Caki2 (cell line): ENCODE results near the gene RNF145. TPM values are rescaled to one million over a fixed set of nuclear protein-coding genes. Genes with fewer than 3 reads are reported as not detected.

Experiments used
- DNase-seq: peaks from one replicate; pipeline ENCODE4 v3.0.0-alpha.2; 2015; ENCODE audit warnings: low read depth
- in situ Hi-C: cut with HindIII; loops from 2 replicates; pipeline ENCODE4 v1.10.0; 2016; ENCODE audit warnings: low sequenced_read_pairs, low pct_unique_long_range_greater_than_20kb, mixed read lengths
- total RNA-seq: library from RNA; depleted of rRNA; stranded (reverse); fragments of >200 nt; shearing (Covaris generic); gene quantifications from 2 replicates; pipeline ENCODE4 v1.2.3, GENCODE V29; 2014; ENCODE audit warnings: low replicate concordance

RNF145 gene
- total RNA-seq, 1 experiment from 2014 or later = 44.7 TPM

- in situ Hi-C loops = no loop called here
- no peak for DNase-seq
Measured at GRCh38 chr5:159203351-159203750, 6.0 kb downstream of the RNF145 start.

GRCh38 chr5:159202151-159202550, 7.2 kb downstream of the RNF145 start:
- DNase-seq = no peak
- in situ Hi-C loops = no loop called here

DNA sequence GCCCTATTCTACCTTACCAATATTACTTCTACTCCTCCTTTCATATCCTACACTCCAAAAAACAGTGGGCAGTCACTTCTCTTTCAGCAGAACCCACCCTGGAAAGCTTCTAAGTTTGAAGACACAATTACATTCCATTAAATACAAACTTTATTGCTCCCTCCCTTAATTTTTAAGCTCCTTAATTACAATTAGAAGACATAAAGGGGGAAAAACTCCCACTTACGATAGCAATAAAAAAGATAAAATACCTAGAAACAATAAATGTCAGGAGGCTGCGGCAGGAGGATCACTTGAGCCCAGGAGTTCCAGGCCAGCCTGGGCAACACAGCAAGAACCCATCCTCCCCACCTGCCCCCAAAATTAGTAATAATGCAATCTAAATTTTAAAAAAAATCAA, 9.6 kb downstream of the RNF145 start:
- in situ Hi-C loops = no loop called here
- DNase-seq = no peak

DNA sequence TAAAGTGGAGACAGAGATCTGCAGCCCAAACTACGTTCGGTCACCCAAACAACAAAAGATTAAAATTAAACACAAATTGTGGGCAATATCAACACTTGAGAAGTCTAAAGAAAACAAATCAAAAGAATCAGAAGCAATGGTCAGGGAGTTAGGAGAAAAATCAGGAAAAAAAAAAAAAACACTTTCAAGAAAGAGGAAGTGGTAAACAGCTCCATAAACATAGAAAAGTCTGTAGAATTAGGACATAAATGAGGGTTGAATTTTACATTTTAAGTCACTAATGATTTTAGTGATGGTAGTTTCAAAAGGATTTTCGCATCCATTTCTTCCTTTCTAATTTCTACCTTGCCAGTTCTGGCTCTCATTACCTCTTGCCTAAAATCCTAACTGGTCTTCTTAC, 10.1 kb downstream of the RNF145 start:
- no peak for DNase-seq
- in situ Hi-C loops = no loop called here

DNA sequence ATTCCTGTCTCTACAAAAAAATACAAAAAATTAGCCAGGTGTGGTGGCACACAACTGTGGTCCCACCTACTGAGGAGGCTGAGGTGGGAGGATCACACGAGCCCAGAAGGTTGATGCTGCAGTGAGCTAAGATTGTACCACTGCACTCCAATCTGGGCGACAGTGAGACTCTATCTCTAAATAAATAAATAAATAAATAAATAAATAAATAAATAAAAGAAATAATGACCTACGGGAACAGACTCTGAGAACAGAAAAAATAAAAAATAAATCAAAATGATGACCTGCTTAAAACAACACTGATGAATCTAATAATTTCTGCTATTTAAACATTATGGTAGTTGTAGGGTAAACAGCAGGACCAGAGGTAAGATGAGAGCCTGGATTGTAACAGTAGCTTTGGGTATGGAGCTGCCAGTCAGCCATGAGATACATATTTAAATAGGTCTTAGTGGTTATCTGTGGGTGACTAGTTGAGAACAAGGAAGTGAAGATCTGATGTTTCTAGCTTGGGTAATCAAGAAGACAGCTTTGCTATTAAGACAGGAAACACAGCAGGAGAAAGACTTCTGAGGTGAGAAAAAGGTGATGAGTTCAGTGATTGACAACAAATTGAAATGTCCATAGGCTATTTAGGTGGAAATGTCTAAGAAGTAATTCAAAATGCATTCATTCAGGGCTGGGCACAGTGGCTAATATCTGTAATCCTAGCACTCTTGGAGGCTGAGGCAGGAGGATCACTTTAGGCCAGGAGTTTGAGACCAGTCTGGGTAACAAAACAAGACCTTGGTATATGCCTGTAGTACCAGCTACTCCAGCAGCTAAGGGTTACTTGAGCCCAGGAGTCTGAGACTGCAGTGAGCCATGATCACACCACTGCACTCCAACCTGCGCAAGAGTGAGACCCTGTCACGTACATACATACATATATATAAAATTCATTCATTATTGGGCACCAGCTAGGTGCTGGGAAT, 11.0 kb downstream of the RNF145 start:
- in situ Hi-C loops = no loop called here

DNA sequence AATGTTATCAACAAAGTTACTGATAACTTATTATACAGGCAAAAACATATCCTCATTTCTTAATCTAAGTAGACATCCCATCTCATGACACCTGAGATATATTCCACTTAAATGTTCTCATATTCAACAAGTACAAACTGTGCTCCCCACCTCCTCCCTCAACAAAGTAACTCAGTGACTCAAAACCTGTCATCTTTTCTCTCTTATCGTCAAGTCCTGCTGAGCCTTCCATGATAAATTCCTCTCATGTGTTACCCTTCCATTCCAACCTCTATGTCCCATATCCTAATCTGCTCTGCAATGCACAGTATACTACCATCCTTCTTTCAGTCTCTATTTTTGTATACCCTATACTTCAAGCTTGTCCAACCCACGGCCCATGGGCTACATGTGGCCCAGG, 13.6 kb downstream of the RNF145 start:
- in situ Hi-C loops = no loop called here
- no peak for DNase-seq

More for the DNA sequence above, 11.0 kb downstream of the RNF145 start:
- DNase-seq = no peak

- in situ Hi-C loops = no loop called here
- no peak for DNase-seq
Measured at GRCh38 chr5:159190170-159190569, 19.2 kb downstream of the RNF145 start.

DNA sequence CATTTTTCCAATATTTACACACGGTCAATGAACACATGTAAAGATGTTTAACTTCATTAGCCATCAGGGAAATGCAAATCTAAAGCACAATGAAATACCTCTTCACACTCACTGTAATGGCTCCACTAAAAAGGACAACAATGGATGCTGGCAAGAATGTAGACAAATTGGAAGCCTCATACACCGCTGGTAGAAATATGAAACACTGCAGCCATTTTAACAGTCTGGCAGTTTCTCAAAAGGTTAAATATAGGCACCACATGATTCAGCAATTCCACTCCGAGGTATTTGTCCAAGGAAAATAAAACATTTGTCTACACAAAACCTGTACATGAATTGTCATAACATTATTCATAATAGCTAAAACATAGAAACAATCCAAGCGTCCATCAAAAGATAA, 20.0 kb downstream of the RNF145 start:
- no peak for DNase-seq
- in situ Hi-C loops = no loop called here

DNA sequence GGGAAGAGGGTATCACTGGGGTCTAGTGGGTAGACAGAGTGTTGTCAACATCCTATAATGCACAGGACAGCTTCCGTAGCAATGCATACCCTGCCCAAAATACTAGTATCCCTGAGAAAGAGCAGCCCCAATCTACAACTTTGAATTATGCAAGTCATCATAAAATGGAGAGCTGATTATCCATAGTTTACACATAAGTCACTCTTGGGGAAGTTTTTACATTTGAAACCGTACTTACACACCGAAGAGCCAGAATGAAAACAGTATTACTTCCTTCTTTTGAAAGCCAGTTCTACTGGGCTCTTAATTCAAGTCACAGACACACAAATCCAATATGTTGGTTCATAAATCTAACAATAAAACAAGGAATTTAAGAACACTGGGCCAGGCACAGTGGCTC, 21.6 kb downstream of the RNF145 start:
- no peak for DNase-seq
- in situ Hi-C loops = no loop called here

DNA sequence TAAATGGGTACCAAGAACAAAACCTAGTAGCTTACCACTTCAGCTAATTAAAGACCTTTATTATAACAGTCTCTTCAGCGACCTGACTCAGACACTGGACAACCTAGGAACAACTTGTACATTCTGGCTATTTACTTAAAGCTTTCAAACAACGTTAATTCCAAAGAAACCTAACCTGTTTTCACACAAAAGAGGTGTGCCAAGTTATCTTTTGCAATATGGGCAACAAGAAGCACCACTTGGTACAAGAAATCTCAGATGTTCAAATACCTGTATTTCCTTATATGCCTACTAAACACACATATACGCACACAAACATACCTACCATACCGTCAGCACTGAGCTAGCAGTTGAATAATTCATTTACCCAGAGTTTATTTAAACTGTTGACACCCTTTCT, 23.0 kb downstream of the RNF145 start:
- in situ Hi-C loops = no loop called here
- DNase-seq = no peak

DNA sequence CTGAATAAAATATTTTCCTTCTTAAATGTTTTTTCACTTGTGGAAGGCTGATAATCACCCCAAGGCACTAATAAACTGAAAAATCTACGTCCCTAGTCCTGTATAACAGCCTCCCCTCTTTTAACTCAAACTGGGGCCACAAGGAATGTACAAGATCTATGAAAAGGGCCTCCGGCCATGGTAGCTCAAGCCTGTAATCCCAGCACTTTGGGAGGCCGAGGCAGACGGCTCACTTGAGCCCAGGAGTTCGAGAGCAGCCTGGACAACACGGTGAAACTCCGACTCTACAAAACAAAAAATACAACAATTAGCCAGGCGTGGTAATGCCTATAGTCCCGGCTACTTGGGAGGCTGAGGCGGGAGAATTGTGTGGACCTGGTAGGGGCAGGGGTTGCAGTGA, 23.6 kb downstream of the RNF145 start:
- in situ Hi-C loops = no loop called here
- no peak for DNase-seq

DNA sequence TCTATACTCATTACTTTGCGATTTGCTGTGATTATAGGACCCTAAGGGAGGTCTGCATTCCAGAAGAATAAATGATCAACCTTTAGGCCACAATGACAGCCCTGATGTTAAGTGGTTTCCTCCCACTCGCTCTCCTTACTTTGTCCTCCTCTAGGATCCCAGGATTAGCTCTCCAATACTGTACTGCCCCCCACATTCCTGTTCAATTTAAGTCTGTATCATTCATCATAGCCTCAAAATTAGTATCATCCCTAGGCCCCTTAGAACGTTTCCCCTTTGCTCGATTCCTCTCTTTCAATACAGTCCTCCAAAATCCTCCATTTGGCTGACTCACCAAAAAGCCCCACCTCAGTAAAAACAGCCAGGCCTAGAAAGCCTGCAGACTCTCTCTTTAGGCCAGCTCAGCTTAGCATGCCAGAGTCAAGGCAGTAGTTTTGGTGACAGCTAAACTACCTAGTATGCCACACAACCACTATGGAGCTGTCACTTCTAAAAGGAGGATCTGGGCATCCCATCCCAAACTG, 24.4 kb downstream of the RNF145 start:
- DNase-seq = peak; percentile 67
- in situ Hi-C loops = no loop called here

DNA sequence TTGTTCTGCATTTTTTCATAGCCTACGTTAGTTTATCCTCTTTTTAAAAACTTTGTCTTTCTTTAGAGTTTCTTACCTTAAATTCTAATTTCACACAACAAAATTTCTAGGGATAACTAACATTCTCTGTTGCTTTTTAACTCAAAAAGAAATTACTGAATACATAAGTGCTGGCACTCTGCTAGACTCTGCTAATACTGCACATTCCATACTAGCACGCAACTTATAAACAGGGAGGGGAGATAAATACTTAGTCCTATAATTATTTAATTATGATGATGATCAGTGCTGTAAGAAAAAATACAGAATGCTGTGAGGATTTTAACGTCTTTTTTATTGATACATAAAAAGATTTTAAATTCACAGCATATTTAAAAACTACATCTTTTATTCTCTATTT, 25.1 kb downstream of the RNF145 start:
- DNase-seq = no peak
- in situ Hi-C loops = no loop called here

- in situ Hi-C loops = no loop called here
- no peak for DNase-seq
Measured at GRCh38 chr5:159183247-159183646, 26.1 kb downstream of the RNF145 start.

DNA sequence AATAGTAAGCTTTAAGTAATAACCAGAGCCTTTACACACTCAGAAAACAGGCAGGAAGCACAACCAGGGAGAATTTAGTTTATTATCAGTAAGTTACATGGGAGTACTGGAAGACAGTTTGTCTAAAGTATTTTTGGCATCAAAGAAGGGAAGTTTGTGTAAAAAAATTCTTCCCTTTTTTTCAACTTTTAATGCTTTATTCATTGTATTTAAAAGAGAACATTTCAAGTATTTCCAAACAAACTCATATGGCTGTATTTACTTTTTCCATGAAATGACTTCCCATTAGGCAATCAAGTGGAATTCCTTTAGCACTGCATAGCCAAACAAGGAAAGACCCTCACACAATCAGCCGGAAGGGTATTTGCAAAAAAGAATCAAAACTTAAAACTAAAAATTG, 26.7 kb downstream of the RNF145 start:
- in situ Hi-C loops = no loop called here

GRCh38 chr5:159181651-159182050, 27.7 kb downstream of the RNF145 start:
- in situ Hi-C loops = no loop called here

More for the DNA sequence above, 26.7 kb downstream of the RNF145 start:
- DNase-seq = no peak

DNA sequence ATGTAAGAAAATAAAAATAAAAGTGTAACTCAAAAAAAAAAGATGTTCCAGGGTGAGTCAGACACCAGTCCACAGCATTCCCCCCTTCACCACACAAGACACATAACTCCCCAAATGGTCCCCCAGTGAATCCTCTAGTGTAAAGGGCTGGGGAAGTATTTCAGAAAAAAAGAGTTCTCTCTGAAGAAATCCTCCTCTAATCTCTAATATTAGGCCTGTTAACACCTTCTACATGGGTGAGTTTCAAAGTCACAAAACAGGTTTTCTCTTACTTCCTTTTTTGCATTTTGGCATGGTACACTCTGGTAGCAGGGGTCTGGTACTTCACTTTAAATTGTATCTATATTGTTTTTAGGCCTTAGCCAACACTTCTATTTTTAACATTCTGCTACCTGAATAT, 28.2 kb downstream of the RNF145 start:
- in situ Hi-C loops = no loop called here
- no peak for DNase-seq

More at GRCh38 chr5:159181651-159182050, 27.7 kb downstream of the RNF145 start:
- no peak for DNase-seq

GRCh38 chr5:159179529-159180305, 29.6 kb downstream of the RNF145 start:
- no peak for DNase-seq
- in situ Hi-C loops = no loop called here

GRCh38 chr5:159178978-159179377, 30.4 kb downstream of the RNF145 start:
- in situ Hi-C loops = no loop called here

More at GRCh38 chr5:159178978-159179377, 30.4 kb downstream of the RNF145 start:
- DNase-seq = peak; percentile 91
